ENCODE results near the gene MESD.
A peak's percentile ranks its signal among the peaks of the same experiment; 100 is the strongest.

Gene MESD

DNA sequence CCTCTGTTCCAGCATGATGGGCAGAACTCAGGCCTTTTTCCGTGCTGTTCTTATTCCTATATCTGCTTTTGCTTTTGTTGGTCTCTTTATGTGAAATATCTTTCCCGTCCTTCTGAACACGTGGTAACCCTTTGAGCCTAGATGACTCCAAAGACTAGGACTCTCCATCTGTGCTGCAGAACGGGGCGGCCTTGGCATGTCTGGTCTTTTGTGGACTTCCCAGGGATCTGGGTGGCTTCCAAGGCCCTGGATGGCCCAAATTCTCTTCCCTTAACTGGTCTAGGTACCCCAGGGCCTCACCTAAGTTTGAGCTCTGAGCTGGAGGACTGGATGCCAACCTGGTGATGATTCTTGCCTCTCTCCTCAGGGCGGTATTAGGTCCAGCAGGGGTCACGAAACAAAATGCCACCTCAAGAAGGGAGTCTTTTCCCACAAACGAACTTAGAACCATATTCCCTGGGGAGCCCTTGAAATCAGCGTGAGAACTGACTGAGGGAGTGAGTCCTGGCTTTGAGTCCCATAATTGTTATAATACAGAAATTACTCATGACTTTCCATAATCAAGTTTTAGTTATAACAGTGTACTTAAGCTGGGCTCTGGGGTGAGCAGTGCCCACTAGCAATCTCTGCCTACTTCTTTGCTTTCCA, 25.0 kb upstream of the MESD start:
- DNase-seq: no peak

DNA sequence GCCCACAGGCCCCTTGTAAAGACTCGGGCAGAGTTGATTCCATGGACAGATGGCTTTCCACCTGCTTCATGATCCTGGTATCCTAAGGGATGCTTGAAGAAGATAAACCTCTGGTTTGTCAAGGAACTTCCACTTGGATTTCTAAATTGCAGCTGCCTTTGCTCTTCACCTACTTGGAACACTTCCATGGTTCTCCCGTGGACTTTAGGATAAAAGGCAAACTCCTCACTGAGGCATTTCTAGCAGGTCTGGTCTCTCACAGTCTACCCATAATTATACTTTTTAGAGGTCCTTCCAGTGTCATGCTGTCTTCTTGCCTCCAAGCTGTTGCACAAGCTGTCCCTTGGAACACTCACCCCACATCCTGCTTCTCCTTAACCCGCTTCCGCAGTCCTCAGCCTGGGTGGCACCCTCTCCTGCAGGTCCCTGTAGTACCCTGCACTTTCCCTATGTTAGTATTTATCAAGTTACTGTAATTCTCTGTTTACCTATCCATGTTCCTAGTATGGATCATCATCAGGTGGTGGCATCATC, 23.8 kb upstream of the MESD start:
- DNase-seq: no peak

DNA sequence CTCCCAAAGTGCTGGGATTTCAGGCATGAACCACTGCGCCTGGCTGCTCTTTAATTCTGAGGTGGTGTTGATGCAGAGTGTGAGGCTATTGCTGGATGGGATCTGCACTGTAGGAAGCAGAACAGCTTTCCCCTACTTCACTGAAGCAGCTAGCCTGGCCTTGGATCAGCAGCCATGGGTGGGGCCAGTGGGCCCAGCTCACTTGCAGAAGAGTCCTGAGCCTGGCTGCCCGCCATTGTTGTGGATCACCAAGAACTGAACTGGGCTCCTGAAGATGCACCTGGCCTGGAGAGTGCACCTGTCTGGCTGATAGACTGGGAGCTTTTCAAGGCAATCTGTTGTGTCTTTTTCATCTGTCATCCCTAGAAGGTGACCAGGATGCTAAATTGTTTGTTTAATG, 23.0 kb upstream of the MESD start:
- DNase-seq: peak; percentile 42

GRCh38 chr15:81011593-81011992, 22.0 kb upstream of the MESD start:
- DNase-seq: no peak

GRCh38 chr15:81010086-81010485, 20.5 kb upstream of the MESD start:
- no peak for DNase-seq

- DNase-seq: no peak
Measured at GRCh38 chr15:81008312-81008711, 18.7 kb upstream of the MESD start.

GRCh38 chr15:81007428-81008064, 17.9 kb upstream of the MESD start:
- no peak for DNase-seq

DNA sequence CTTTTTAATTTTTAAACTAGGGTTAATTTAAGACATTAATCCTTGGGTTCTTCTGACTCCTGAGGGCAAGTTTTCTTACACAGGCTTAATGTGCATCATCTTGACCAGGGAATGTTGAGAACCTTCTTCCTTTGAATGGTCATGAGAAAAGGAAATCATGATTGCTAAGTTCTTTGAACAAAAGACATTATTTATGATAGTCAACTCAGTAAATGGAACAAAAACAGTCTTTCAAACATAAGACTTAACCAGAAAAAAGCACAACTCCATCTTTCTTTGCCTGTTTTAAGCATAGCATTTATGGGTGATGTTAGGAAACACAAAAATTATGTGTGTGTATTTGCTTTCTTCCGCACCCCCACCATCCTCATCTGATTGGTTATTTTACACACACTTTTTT, 16.5 kb upstream of the MESD start:
- no peak for DNase-seq

DNA sequence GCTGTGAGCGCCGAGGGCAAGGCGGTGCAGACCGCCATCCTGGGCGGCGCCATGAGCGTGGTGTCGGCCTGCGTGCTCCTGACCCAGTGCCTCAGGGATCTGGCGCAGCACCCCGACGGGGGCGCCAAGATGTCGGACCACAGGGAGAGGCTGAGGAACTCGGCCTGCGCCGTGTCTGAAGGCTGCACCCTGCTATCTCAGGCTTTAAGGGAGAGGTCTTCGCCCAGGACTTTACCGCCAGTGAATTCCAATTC, 13.4 kb upstream of the MESD start:
- no peak for DNase-seq

GRCh38 chr15:81002331-81003096, 12.9 kb upstream of the MESD start:
- DNase-seq: peak; percentile 6

- no peak for DNase-seq
Measured at GRCh38 chr15:81002009-81002330, 12.4 kb upstream of the MESD start.

GRCh38 chr15:81001152-81002008, 11.8 kb upstream of the MESD start:
- DNase-seq: no peak

- DNase-seq: peak; percentile 57
Measured at GRCh38 chr15:81000624-81001151, 11.1 kb upstream of the MESD start, which contains the start of gene TLNRD1. Gene TLNRD1 (plus strand): TSS chr15:81000923. CDS start chr15:81002272, 1,349 bp downstream.

- no peak for DNase-seq
Measured at GRCh38 chr15:81000144-81000623, 10.6 kb upstream of the MESD start.

GRCh38 chr15:80999623-81000036, 10.0 kb upstream of the MESD start:
- DNase-seq: peak; percentile 14

GRCh38 chr15:80998251-80998650, 8.6 kb upstream of the MESD start:
- no peak for DNase-seq

DNA sequence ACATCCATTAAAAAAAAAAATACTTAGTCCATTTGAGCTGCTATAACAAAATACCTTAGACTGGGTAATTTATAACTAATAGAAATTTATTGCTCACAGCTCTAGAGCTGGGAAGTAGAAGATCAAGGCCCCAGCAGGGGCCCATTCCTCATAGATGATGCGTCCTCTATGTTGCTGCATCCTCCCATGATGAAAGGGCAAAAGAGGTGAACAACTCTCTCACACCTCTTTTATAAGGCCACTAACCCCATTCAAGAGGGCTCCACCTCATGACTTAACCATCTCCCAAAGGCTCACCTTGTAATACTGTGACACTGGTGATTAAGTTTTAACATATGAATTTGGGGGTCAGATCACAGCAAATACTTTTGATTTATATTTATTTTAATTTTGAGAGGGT, 8.1 kb upstream of the MESD start:
- no peak for DNase-seq

- DNase-seq: peak; percentile 5
Measured at GRCh38 chr15:80996247-80996646, 6.6 kb upstream of the MESD start.

GRCh38 chr15:80992441-80992840, 2.8 kb upstream of the MESD start:
- DNase-seq: no peak

DNA sequence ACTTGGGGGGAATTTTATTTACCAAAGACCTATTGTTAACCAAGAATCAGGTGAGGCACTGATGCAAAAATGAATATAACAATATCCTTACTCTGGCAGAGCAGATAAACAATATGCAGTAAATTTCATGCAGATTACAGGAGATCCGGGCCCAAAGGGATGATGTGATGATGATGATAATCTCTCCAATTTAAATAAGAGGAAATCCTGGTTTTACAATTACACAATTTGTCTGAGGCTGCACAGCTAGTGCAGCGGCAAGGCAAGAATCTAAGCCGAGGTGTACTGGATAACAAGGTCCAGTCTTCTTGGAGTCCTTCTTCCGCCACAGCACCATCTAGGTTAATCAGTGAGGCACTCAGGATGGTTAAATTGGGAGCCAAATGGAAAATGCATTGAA, 2.4 kb upstream of the MESD start:
- no peak for DNase-seq

DNA sequence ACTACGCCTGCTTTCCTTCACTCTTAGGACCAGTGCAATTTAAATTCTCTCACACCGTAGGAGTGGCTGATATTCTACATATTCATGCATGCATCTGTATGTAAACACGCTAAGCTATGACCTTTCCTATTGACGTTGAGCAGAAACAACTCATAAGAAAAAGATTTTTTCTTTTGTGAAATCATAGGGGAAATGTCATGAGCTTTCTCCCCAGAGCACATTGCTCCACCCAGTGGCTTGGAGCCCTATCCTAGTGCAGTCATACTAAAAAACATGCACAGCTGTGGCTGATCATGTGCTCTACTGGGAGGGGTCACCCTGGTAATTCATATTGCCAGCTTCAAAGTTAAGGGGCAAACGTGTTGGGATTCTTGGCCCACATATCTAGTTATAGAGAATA, 1.8 kb upstream of the MESD start:
- DNase-seq: no peak

DNA sequence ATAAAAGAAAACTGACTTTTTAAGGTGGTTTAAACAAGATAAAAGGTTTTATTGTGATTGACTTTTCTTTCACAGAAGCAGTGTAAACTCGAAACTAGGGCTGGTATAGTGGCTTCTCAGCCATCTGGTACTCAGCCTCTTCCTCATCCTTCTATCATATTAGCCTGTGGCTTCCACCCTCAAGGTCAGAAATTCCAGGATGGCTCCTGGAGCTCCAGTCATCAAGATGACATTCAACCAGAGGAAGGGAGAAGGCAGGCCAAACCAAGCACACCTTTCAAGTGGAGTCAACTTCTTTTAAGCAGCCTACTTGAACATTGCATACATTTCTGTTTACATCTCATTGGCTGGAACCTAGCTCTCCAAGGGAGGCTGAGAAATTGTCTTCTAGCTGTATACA, 1.3 kb upstream of the MESD start:
- no peak for DNase-seq

DNA sequence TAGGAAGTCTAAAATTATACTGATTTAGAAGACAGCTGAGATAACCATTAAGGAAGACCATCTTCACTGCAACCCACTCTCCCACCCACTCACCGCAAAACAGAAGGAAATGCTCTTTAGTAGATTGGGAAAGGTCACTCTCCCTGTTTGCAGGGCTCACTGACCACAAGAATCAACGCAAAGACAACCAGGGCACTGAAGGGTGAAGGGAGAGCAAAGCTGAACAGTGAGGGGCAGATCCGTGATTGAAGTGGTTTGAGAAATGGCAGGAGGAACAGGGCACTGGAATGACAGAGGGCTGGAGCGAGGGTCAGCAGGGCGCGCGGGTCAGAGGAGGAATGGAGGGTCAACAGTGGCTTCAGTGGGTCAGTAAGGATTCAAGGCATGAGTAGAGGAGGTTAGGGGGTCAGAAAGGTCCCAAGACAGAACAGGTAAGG, 520 bp downstream of the MESD start:
- no peak for DNase-seq
